VCaP (cell line): ENCODE measurements around the gene TPK1.

Source experiments
- H3K27ac ChIP-seq: fragments of 450-650 bp; 2 replicates; pipeline ENCODE4 v1.5.1; 2017
- TF ChIP-seq, protein P1 (sequence below): fragments of 450-650 bp; conservative IDR thresholded peaks from 2 replicates; pipeline ENCODE4 v1.5.1; 2017; ENCODE audit warnings: mild to moderate bottlenecking, moderate library complexity

The TPK1 gene

DNA sequence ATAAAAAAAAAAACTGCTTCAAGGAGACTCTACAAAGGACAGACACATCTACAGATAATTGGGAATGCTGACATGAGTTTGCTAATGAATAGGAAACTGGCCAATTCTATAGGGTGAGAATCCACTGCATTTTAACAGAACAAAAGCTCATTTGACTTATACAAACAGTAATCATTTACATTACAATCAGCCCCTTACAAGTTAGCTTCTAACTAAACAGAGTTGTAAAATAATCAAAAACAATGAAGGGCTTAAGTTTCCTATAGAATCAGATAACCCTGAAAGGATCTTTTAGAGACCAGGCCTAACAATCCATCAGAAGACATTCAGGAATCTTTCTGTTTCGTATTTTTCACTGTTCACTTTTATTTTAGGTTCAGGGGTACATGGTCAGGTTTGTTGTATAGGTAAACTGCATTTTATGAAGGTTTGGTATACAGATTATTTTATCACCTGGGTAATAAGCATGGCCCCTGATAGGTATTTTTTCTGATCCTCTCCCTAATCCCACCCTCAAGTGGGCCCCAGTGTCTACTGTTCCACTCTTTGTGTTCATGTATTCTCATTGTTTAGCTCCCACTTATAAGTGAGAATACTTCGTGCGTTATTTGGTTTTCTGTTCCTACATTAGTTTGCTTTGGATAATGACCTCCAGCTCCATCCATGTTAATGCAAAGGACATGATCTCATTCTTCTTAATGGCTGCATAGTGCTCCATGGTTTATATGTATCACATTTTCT is 301.0 kb downstream of the TPK1 start:
- TF ChIP-seq, protein P1, sequence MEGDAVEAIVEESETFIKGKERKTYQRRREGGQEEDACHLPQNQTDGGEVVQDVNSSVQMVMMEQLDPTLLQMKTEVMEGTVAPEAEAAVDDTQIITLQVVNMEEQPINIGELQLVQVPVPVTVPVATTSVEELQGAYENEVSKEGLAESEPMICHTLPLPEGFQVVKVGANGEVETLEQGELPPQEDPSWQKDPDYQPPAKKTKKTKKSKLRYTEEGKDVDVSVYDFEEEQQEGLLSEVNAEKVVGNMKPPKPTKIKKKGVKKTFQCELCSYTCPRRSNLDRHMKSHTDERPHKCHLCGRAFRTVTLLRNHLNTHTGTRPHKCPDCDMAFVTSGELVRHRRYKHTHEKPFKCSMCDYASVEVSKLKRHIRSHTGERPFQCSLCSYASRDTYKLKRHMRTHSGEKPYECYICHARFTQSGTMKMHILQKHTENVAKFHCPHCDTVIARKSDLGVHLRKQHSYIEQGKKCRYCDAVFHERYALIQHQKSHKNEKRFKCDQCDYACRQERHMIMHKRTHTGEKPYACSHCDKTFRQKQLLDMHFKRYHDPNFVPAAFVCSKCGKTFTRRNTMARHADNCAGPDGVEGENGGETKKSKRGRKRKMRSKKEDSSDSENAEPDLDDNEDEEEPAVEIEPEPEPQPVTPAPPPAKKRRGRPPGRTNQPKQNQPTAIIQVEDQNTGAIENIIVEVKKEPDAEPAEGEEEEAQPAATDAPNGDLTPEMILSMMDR: no peak
- H3K27ac ChIP-seq: no peak overlapping the region

DNA sequence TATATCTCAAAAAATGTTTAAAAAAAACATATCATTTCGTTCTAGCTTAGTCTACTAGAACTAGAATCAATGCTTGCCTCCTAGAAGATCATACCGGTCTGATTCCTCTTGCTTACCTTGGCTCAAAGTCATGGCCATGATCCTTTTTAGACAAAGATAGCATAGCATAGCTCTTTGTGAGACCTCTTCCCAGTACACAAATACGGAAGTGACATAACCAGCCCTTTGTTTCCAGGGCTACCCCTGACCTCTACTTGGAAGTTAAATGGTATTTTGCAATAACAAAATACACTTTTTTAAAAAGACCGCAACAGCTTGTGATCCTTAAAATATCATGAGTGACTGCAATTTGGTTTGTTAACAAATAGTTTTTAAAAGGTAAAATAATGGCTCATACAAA is 301.7 kb downstream of the TPK1 start:
- TF ChIP-seq, protein P1: no peak
- no peak overlapping the region for H3K27ac ChIP-seq

DNA sequence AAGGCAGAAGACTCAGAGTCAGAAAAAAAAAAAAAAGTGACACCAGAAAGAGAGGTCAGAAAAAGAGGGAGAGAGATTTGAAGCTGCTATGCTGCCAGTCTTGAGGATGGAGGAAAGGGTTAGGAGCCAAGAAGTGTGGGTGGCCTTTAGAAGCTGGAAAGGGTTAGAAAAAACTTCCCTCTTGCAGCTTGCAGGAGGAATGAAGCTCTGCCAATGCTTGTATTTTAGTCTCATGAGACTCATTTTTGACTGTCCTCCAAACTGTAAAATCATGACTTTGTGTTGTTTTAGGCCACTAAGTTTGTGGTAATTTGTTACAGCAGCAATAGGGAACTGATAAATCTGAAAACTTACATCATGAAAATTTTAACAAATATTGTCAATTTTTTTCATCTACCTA is 304.7 kb downstream of the TPK1 start:
- TF ChIP-seq, protein P1: no peak
- no peak overlapping the region for H3K27ac ChIP-seq

DNA sequence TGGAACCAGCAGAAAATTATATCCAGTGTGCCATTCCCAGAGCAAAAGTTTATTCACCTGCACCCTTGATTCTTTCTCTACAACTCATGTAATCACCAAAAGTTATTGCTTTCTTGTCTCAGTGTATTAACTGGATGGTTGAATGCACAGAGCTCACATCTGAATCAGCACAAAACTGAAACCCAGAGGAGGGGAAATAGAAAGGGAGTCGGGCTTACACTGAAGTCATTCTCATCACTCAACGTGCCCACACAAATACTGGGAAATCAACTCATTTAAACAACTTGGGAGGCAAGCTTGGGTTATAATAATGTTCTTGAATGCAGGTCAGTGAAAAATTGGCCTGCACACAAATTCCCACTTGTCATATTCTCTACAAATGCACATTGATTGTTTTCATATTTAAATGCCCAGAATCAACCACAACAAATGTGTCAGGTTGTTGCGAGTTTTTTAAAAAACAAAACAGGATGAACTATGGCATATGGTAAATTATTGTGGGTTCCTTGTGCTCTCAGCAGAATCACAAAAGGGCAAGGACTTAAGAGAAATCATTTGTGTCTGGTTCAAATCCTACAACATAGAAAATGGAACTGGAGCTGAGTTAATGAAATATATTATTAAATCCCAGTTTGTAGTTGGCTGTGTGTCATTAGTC is 306.5 kb downstream of the TPK1 start:
- peak overlapping the region; percentile 36; the same call in 1 of the 2 replicates for H3K27ac ChIP-seq
- TF ChIP-seq, protein P1: no peak

DNA sequence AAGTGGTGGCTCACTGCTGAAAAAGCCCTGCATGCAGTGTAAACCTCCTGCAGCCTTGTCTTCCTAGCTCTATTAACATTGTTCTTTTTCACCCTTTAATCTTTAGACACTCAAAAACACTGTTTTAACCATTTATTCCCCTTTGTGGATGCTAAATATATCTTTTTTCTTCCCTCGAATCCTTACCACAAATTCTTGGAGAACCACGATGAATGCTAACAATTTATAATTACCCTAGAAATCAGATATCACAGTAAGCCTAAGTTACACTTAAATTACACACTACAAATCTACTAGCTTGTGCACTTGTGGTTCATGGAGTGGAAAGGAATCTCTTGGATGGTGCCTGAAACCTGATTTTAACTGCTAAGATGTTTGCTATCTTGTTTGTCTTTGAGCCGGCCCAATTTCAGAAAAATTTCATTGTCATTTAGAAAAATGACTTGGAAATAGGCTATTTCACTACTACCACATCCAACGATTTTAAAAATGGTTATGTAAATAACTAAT is 307.3 kb downstream of the TPK1 start:
- H3K27ac ChIP-seq: no peak overlapping the region
- TF ChIP-seq, protein P1: no peak

DNA sequence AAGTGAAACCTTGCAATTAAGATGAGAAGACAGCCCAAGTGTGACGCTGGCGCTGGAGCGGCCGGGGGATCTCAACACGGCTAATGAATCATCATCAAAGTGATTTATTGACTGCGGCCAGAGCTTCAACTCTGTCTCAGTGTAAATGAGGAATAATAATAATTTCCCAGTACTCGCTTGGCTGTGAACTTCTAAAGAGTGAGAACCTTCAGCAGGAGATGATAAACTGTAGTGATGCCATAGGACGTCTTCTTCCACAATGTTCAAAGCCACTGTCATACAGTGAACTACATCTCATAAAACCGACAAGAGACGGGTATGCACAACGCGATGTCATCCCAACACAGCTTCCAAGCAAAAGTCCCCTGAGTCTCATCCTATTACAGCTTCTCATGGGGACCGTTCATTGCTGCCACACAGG is 308.8 kb downstream of the TPK1 start:
- H3K27ac ChIP-seq: no peak overlapping the region
- TF ChIP-seq, protein P1: no peak

DNA sequence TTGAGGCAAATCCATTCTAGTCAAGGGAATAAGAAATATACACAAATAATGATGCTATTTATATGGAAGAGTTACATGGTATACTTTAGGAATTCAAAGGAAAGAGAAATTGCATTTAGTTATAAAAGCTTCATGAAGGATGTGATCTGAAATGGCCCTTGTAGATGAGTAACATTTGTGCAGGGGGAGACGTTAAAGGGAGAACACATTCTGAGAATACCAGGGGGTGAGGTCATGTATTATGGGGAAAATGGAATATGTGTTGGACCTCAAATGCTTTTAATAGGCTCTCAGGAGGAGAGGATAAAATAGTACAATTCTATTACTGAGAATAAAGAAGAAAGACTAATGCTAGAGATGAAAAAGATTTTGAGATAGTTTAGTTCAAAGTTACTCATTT is 309.9 kb downstream of the TPK1 start:
- H3K27ac ChIP-seq: no peak overlapping the region
- TF ChIP-seq, protein P1: no peak
